NCI-H524 (cell line): Measurements from ENCODE around the gene MED27.
A peak's percentile ranks its signal among the peaks of the same experiment; 100 is the strongest.
"Not testable (repeated sequence)": the region's sequence is repeated elsewhere in the genome, so short reads cannot be mapped to it uniquely, and the experiment has no call there.

ENCODE experiments used
- DNase-seq, 2 experiments: peaks; one replicate each; lab custom pipeline; 2025; lab: John Stamatoyannopoulos, UW

MED27 gene

GRCh38 chr9:131963072-131964030 lies 116.3 kb downstream of the MED27 start:
- DNase-seq: no peak

- DNase-seq: no peak
Observed at GRCh38 chr9:131961496-131961880, 118.2 kb downstream of the MED27 start.

- no peak for DNase-seq
Observed at GRCh38 chr9:131960851-131961495, 118.7 kb downstream of the MED27 start.

GRCh38 chr9:131960311-131960710 lies 119.4 kb downstream of the MED27 start:
- peak in 1 of 2 experiments; percentile 36 for DNase-seq

GRCh38 chr9:131959887-131960286 lies 119.8 kb downstream of the MED27 start:
- no peak for DNase-seq

GRCh38 chr9:131959056-131959455 lies 120.6 kb downstream of the MED27 start:
- no peak for DNase-seq

GRCh38 chr9:131954299-131954698 lies 125.4 kb downstream of the MED27 start:
- DNase-seq: peak in 1 of 2 experiments; percentile 49

GRCh38 chr9:131951905-131952304 lies 127.8 kb downstream of the MED27 start:
- DNase-seq: no peak

DNA sequence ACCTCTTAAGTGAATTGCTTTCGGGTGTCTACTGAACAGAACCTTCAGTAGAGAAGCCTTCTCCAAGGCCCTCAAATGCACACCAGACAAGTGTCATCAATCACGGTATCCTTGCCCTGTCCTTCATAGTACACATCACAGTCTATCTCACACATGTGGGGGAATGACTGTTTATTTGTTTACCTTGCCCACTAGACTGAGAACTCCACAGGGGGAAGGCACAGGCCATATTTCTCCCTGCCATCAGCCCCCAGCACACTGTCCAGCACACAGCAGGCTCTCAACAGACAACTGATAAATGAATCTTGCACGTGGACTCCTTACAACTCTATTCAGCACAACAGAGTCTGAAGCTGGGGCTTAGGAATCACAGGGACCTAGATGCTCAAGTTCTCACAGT lies 128.5 kb downstream of the MED27 start:
- no peak for DNase-seq

DNA sequence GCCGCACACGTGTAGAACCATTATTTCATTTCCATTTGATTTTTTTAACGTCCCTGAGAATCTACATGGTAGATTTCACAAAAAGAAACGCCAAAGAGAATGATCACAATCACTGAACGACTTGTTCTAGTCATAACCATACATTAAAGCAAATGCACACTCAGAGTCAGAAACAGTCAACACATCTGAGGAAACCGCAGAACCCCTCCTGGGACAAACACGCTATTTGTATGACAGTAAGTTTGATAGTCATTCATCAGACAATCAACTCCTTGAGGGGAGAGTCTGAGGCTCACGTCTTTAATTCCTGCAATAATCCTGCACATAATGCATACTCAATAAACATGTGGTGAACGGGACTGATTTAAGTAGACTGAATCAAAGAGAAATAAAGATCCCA lies 129.2 kb downstream of the MED27 start:
- no peak for DNase-seq

DNA sequence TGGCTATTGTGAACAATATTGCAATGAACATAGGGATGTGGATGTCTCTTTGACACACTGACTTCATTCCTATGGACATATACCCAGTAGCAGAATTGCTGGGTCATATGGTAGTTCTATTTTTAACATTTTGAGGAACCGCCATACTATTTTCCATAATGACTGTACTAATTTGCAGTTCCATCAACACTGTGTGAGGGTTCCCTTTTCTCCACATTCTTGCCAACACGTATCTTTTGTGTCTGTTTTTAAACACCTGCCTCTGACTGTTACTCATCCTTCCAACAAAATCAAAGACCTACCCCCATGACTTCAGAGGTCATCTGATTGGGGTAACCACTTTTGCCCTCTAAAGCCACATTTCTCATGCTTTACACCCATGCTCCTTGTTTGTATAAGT lies 133.5 kb downstream of the MED27 start:
- DNase-seq: no peak

DNA sequence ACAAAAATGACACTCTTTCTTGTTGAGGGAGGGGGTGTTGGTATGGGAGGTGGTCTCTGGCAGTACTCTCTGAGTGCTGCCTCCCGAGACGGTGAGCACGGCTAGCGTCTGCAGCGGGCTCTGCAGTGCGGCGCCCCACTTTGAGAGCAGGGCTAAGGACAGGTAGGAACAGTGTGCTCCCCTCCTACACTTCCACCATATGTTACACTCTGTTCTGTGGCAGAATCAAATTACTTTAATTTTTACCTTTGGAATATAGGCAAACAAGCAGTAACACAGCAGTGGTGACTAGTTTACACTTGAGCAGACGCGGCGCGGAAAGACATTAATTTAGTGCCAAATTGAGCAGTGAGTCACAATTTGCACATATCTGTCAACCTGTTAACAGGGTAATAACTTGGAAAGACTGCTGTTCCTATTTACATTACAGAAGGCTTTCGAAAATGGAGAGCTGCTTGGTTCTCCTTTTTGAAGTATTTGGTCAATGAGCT lies 136.3 kb downstream of the MED27 start:
- peak in 1 of 2 experiments; percentile 35 for DNase-seq

DNA sequence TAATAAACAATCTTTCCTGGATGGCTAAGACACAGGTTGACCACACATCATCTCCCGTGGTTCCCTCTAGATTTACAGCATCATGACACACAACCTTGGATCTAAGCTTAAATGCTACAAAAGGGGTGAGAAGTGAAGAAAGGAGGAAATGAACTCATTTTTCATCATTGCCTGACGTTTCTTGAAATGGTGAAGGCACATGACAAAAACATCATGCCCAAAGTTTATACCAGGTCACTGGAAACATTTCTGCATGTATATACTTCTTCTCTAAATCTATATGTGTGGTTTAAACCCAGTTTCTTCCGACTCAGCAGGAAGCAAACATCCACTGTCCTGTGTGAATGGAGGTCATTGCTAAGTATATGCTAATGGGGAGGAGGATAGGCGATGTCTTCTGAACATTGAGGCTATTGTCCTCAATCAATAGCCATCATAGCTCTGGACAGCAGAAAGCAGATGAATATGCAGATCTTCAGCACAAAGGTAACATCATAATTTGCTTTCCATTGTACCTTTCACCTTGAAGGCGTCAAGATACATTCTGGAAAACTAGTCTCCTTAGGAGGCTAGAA lies 137.4 kb downstream of the MED27 start:
- DNase-seq: no peak

DNA sequence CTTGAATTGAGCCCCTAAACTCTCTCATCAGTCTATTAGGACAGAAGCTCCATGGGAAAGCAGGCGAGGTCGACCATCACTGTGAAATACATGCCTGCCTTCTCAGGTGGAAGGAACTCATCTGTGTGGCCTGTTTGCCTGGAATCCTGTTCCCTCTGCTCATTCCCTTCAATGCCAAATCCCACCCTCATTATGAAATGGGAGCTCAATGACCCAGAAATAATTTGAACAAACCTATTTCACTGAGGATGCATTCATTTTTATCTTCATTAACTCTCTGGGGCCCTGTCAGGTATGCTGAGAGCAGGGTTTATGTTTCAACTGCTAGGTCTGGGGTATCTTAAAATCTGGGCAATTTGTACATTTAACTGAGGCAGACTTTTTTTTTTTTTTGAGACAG lies 142.2 kb downstream of the MED27 start:
- no peak for DNase-seq

- no peak for DNase-seq
Observed at GRCh38 chr9:131936929-131937328, 142.7 kb downstream of the MED27 start.

DNA sequence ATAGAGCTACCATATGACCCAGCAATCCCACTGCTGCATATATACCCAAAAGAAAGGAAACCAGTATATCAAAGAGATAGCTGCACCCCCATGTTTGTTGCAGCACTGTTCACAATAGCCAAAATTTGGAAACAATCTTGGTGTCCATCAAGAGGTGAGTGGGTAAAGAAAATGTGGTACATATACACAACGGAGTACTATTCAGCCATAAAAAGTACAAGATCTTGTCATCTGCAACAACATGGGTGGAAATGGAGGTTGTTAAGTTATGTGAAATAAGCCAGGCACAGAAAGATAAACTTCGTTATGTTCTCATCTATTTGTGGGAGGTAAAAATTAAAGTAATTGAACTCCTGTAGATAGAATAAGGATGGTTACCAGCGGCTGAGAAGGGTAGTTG lies 145.0 kb downstream of the MED27 start:
- DNase-seq: no peak

DNA sequence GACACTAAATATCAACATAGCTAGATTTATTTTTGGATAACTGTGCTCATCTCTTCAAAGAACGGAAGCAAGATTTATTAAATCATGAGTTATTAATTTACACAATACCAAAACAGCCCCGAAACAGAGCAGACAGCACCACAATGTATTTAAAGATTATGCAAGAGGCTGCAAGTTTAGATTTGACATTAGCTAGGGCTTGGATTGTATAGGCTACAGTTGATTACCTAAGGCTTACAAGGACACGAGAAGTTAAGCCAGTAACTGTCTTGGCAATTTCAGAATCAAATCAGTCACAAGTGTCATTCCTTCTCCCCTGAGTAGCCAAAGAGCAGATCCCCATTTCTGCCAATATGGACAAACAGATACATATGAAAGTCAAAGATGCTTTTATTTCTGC lies 152.6 kb downstream of the MED27 start:
- no peak for DNase-seq

GRCh38 chr9:131926360-131926922 lies 153.2 kb downstream of the MED27 start:
- DNase-seq: no peak

- peak in 1 of 2 experiments; percentile 20 for DNase-seq
Observed at GRCh38 chr9:131925677-131926177, 153.9 kb downstream of the MED27 start.

- no peak for DNase-seq
Observed at GRCh38 chr9:131923766-131924165, 155.9 kb downstream of the MED27 start.

DNA sequence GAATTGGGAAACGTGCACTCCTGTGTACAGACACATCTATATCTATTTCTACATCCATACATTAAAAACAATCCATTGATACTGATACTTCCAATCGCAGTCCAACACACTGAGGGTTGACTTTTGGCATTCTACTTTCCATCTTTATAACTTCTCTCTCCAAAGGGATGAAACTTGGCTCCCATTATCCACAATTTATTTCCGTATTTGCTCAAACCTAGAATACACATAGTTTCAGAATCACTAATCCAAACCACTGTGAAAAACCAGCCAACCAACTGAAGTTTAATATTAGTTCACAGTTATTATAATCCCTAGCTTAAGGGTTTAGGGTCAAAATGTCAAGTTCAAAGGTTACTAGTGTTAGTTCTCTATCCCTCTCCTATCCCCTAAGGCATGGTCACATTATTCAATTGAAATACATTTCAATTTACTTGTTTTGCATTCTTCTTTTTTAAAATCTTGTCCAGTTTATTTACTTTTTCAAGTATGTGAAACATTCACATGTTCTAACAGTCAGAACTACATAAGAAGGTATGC lies 156.5 kb downstream of the MED27 start:
- no peak for DNase-seq

GRCh38 chr9:131921635-131922034 lies 158.0 kb downstream of the MED27 start:
- DNase-seq: not testable (repeated sequence)
